Activated CD8-positive, alpha-beta memory T cell treated with anti-CD3 and anti-CD28 coated beads, Interleukin-2, amount 10 ng/mL, durations not matched to agents 7 days and 5 days (primary cell): Measurements from ENCODE around the gene BMP10. TPM values are rescaled to one million over a fixed set of nuclear protein-coding genes. Genes with fewer than 3 reads are reported as not detected.

Source experiments
- ATAC-seq: fragments of 150-1000 bp; cut with Tn5 transposase; one replicate; pipeline ENCODE4 v1.10.0; 2021; ENCODE audit warnings: moderate library complexity
- CTCF ChIA-PET: fragments of 350-600 bp; sonication (Branson Sonifier 250); formaldehyde crosslinking; loops from one replicate; lab custom pipeline; 2021; ENCODE audit warnings: antibody characterized with exemption; lab: Charles Lee
- DNase-seq: peaks from one replicate; pipeline ENCODE4 v3.0.0-alpha.2; 2020
- H3K27ac Mint-ChIP-seq: one replicate; pipeline ENCODE4 v1.8.0; 2021; ENCODE audit warnings: mild to moderate bottlenecking, mixed read lengths
- H3K27me3 Mint-ChIP-seq: one replicate; pipeline ENCODE4 v1.8.0; 2021; ENCODE audit warnings: mixed read lengths
- H3K36me3 Mint-ChIP-seq: one replicate; pipeline ENCODE4 v1.8.0; 2021; ENCODE audit warnings: mild to moderate bottlenecking, mixed read lengths
- H3K4me1 Mint-ChIP-seq: one replicate; pipeline ENCODE4 v1.8.0; 2021; ENCODE audit warnings: mixed read lengths
- H3K4me3 Mint-ChIP-seq: one replicate; pipeline ENCODE4 v1.8.0; 2021; ENCODE audit warnings: mild to moderate bottlenecking, moderate library complexity, mixed read lengths
- H3K9me3 Mint-ChIP-seq: one replicate; pipeline ENCODE4 v1.8.0; 2022; ENCODE audit warnings: low read depth, mixed read lengths
- total RNA-seq, 2 experiments: library from RNA; stranded (reverse); gene quantifications; one replicate each; pipeline ENCODE4 v1.2.3, GENCODE V29; 2021

Gene BMP10
- total RNA-seq, 2 experiments from 2014 or later, result not detected

GRCh38 chr2:68857202-68857845, 13.9 kb downstream of the BMP10 start:
- no peaks in the 10 kb centered on the region for H3K9me3 Mint-ChIP-seq
- ATAC-seq (no peak), DNase-seq (no peak)
- no peak overlapping the region for H3K27ac Mint-ChIP-seq
- H3K36me3 Mint-ChIP-seq, result no peaks in the 10 kb centered on the region
- peaks cover 7% of the 10 kb centered on the region for H3K27me3 Mint-ChIP-seq
- peaks cover 16% of the 10 kb centered on the region for H3K4me1 Mint-ChIP-seq
- no peak overlapping the region for H3K4me3 Mint-ChIP-seq
- CTCF ChIA-PET, result interaction anchor here (1.0 to 1.6 kb wide), 2 partner anchors 21 to 87 kb away, joined by 3 to 4 read pairs; no protein-coding TSS in a partner anchor

- H3K36me3 Mint-ChIP-seq, result no peaks in the 10 kb centered on the region
- peaks cover 7% of the 10 kb centered on the region for H3K4me1 Mint-ChIP-seq
- H3K9me3 Mint-ChIP-seq, result no peaks in the 10 kb centered on the region
- H3K27ac Mint-ChIP-seq, result no peak overlapping the region
- ATAC-seq (no peak), DNase-seq (no peak)
- CTCF ChIA-PET, result interaction anchor here (1.1 kb wide), 1 partner anchor 368 kb away, joined by 3 read pairs; no protein-coding TSS in a partner anchor
- no peak overlapping the region for H3K4me3 Mint-ChIP-seq
- H3K27me3 Mint-ChIP-seq, result peaks cover 10% of the 10 kb centered on the region
These were observed 15.6 kb downstream of the BMP10 start for GRCh38 chr2:68855550-68855949.

GRCh38 chr2:68854476-68854875, 16.7 kb downstream of the BMP10 start:
- H3K27ac Mint-ChIP-seq, result no peak overlapping the region
- H3K27me3 Mint-ChIP-seq, result peaks cover 16% of the 10 kb centered on the region
- no peak overlapping the region for H3K4me3 Mint-ChIP-seq
- CTCF ChIA-PET, result interaction anchor here (1.1 kb wide), 1 partner anchor 367 kb away, joined by 3 read pairs; no protein-coding TSS in a partner anchor
- no peaks in the 10 kb centered on the region for H3K9me3 Mint-ChIP-seq
- DNase-seq (no peak), ATAC-seq (no peak)
- peaks cover 7% of the 10 kb centered on the region for H3K4me1 Mint-ChIP-seq
- no peaks in the 10 kb centered on the region for H3K36me3 Mint-ChIP-seq

- Mint-ChIP-seq H3K36me3 (no peaks in the 10 kb centered on the region), H3K4me3 (no peak overlapping the region), H3K27me3 (peaks cover 21% of the 10 kb centered on the region), H3K4me1 (peaks cover 6% of the 10 kb centered on the region), H3K9me3 (no peaks in the 10 kb centered on the region), H3K27ac (no peak overlapping the region)
- CTCF ChIA-PET, result no interaction called here
- ATAC-seq, result no peak
- DNase-seq, result no peak
These were observed 17.3 kb downstream of the BMP10 start for GRCh38 chr2:68853915-68854314.

GRCh38 chr2:68853035-68853434, 18.2 kb downstream of the BMP10 start:
- peaks cover 24% of the 10 kb centered on the region for H3K27me3 Mint-ChIP-seq
- no peak overlapping the region for H3K27ac Mint-ChIP-seq
- ATAC-seq, result no peak
- CTCF ChIA-PET, result interaction anchor here (1.2 kb wide), 1 partner anchor 9 kb away, joined by 3 read pairs; no protein-coding TSS in a partner anchor
- DNase-seq, result no peak
- no peaks in the 10 kb centered on the region for H3K9me3 Mint-ChIP-seq
- no peaks in the 10 kb centered on the region for H3K36me3 Mint-ChIP-seq
- peaks cover 5% of the 10 kb centered on the region for H3K4me1 Mint-ChIP-seq
- no peak overlapping the region for H3K4me3 Mint-ChIP-seq

GRCh38 chr2:68850524-68850923, 20.7 kb downstream of the BMP10 start:
- Mint-ChIP-seq H3K4me3 (no peak overlapping the region), H3K27me3 (peaks cover 36% of the 10 kb centered on the region), H3K36me3 (no peaks in the 10 kb centered on the region), H3K4me1 (no peaks in the 10 kb centered on the region), H3K9me3 (no peaks in the 10 kb centered on the region), H3K27ac (no peak overlapping the region)
- DNase-seq (no peak), ATAC-seq (no peak)
- CTCF ChIA-PET, result interaction anchor here (1.6 to 3.3 kb wide), 2 partner anchors 9 to 12 kb away, joined by 6 to 10 read pairs; no protein-coding TSS in a partner anchor

- DNase-seq, result no peak
- Mint-ChIP-seq H3K36me3 (no peaks in the 10 kb centered on the region), H3K4me3 (no peak overlapping the region), H3K9me3 (no peaks in the 10 kb centered on the region), H3K27me3 (peaks cover 35% of the 10 kb centered on the region), H3K27ac (no peak overlapping the region), H3K4me1 (no peaks in the 10 kb centered on the region)
- no peak for ATAC-seq
- CTCF ChIA-PET, result interaction anchor here (3.3 kb wide), 1 partner anchor 11 kb away, joined by 10 read pairs; no protein-coding TSS in a partner anchor
These were observed 21.6 kb downstream of the BMP10 start for GRCh38 chr2:68849579-68850030.

- H3K27ac Mint-ChIP-seq, result no peak overlapping the region
- H3K27me3 Mint-ChIP-seq, result peaks cover 37% of the 10 kb centered on the region
- no peak overlapping the region for H3K4me3 Mint-ChIP-seq
- no peaks in the 10 kb centered on the region for H3K4me1 Mint-ChIP-seq
- DNase-seq (no peak), ATAC-seq (no peak)
- H3K36me3 Mint-ChIP-seq, result no peaks in the 10 kb centered on the region
- CTCF ChIA-PET, result interaction anchor here (1.1 to 1.5 kb wide), 3 partner anchors 9 to 77 kb away, joined by 3 to 5 read pairs (median 4); no protein-coding TSS in a partner anchor
- H3K9me3 Mint-ChIP-seq, result no peaks in the 10 kb centered on the region
These were observed 23.4 kb downstream of the BMP10 start for GRCh38 chr2:68847751-68848150.

- ATAC-seq (no peak), DNase-seq (no peak)
- H3K27me3 Mint-ChIP-seq, result peaks cover 37% of the 10 kb centered on the region
- H3K4me1 Mint-ChIP-seq, result no peaks in the 10 kb centered on the region
- H3K36me3 Mint-ChIP-seq, result no peaks in the 10 kb centered on the region
- H3K9me3 Mint-ChIP-seq, result no peaks in the 10 kb centered on the region
- CTCF ChIA-PET, result interaction anchor here (0.9 to 1.1 kb wide), 2 partner anchors 9 to 52 kb away, joined by 3 read pairs; no protein-coding TSS in a partner anchor
- no peak overlapping the region for H3K27ac Mint-ChIP-seq
- no peak overlapping the region for H3K4me3 Mint-ChIP-seq
These were observed 25.1 kb downstream of the BMP10 start for GRCh38 chr2:68846091-68846490.

GRCh38 chr2:68845043-68845442, 26.2 kb downstream of the BMP10 start:
- no peaks in the 10 kb centered on the region for H3K4me1 Mint-ChIP-seq

GRCh38 chr2:68839260-68839833, 31.9 kb downstream of the BMP10 start:
- Mint-ChIP-seq H3K36me3 (peaks cover 6% of the 10 kb centered on the region), H3K27ac (no peak overlapping the region), H3K4me1 (peaks cover 24% of the 10 kb centered on the region), H3K9me3 (no peaks in the 10 kb centered on the region), H3K4me3 (no peak overlapping the region), H3K27me3 (peaks cover under 1% of the 10 kb centered on the region)
- CTCF ChIA-PET, result interaction anchor here (0.7 to 7.9 kb wide), 17 partner anchors 8 to 376 kb away, joined by 3 to 60 read pairs (median 6); no protein-coding TSS in a partner anchor
- no peak for ATAC-seq
- peak; percentile 54 for DNase-seq

More at GRCh38 chr2:68845043-68845442, 26.2 kb downstream of the BMP10 start:
- ATAC-seq (no peak), DNase-seq (no peak)
- CTCF ChIA-PET, result interaction anchor here (1.1 kb wide), 1 partner anchor 53 kb away, joined by 3 read pairs; no protein-coding TSS in a partner anchor
- H3K4me3 Mint-ChIP-seq, result no peak overlapping the region
- peaks cover 3% of the 10 kb centered on the region for H3K36me3 Mint-ChIP-seq
- no peak overlapping the region for H3K27ac Mint-ChIP-seq
- peaks cover 29% of the 10 kb centered on the region for H3K27me3 Mint-ChIP-seq
- no peaks in the 10 kb centered on the region for H3K9me3 Mint-ChIP-seq

- CTCF ChIA-PET, result interaction anchor here (0.7 to 7.9 kb wide), 22 partner anchors 9 to 375 kb away, joined by 3 to 60 read pairs (median 5); no protein-coding TSS in a partner anchor
- H3K27me3 Mint-ChIP-seq, result no peaks in the 10 kb centered on the region
- H3K36me3 Mint-ChIP-seq, result peaks cover 6% of the 10 kb centered on the region
- H3K4me3 Mint-ChIP-seq, result no peak overlapping the region
- DNase-seq (no peak), ATAC-seq (no peak)
- no peak overlapping the region for H3K27ac Mint-ChIP-seq
- H3K4me1 Mint-ChIP-seq, result peaks cover 24% of the 10 kb centered on the region
- no peaks in the 10 kb centered on the region for H3K9me3 Mint-ChIP-seq
These were observed 32.6 kb downstream of the BMP10 start for GRCh38 chr2:68838641-68839040.

GRCh38 chr2:68837861-68838341, 33.3 kb downstream of the BMP10 start:
- DNase-seq (no peak), ATAC-seq (peak; percentile 53)
- CTCF ChIA-PET, result interaction anchor here (0.8 to 7.9 kb wide), 18 partner anchors 9 to 374 kb away, joined by 3 to 60 read pairs (median 5); no protein-coding TSS in a partner anchor
- Mint-ChIP-seq H3K4me1 (peaks cover 30% of the 10 kb centered on the region), H3K36me3 (peaks cover 6% of the 10 kb centered on the region), H3K4me3 (no peak overlapping the region), H3K9me3 (no peaks in the 10 kb centered on the region), H3K27ac (peak overlapping the region; percentile 83), H3K27me3 (no peaks in the 10 kb centered on the region)
